Transverse colon (tissue), 4 donors: ENCODE measurements around the gene MALT1. TPM values are rescaled to one million over a fixed set of nuclear protein-coding genes. Genes with fewer than 3 reads are reported as not detected.

Experiments
- DNase-seq: peaks from one replicate; pipeline ENCODE4 v3.0.0-alpha.2; 2019
- H3K27ac ChIP-seq, 4 donors: fragments of 200-600 bp; sonication (generic); 2 replicates each; pipeline ENCODE4 v1.5.1; 2016 to 2018; ENCODE audit warnings: inconsistent platforms in 4 of 4
- H3K27me3 ChIP-seq: fragments of 200-600 bp; sonication (generic); 2 replicates; pipeline ENCODE4 v1.5.1; 2017; ENCODE audit warnings: inconsistent platforms
- H3K36me3 ChIP-seq, 4 donors: fragments of 200-600 bp; sonication (generic); 2 replicates each; pipeline ENCODE4 v1.5.1; 2017 to 2019; ENCODE audit warnings: inconsistent platforms in 4 of 4
- H3K4me1 ChIP-seq, 4 donors: fragments of 200-600 bp; sonication (generic); 2 replicates each; pipeline ENCODE4 v1.5.1; 2017 to 2020; ENCODE audit warnings: inconsistent platforms in 4 of 4
- H3K4me3 ChIP-seq, 4 donors: fragments of 200-600 bp; sonication (generic); 1 replicate in 1 of 4; 2 replicates in 3 of 4; pipeline versions ENCODE4 v1.5.1 to v1.6.1; 2017 to 2019; ENCODE audit warnings: inconsistent platforms in 4 of 4
- H3K9me3 ChIP-seq, 2 donors: fragments of 200-600 bp; sonication (generic); 2 replicates each; pipeline ENCODE4 v1.5.1; 2017 to 2019; ENCODE audit warnings: inconsistent platforms in 2 of 2
- EP300 ChIP-seq: sonication (generic); formaldehyde crosslinking; IDR thresholded peaks from one replicate; pipeline ENCODE4 v1.6.1; 2017; ENCODE audit warnings: antibody characterized with exemption, low read depth
- POLR2A ChIP-seq: fragments of 450-650 bp; IDR thresholded peaks from one replicate; pipeline ENCODE4 v1.6.1; 2016; ENCODE audit warnings: antibody characterized with exemption, mild to moderate bottlenecking, moderate library complexity
- POLR2AphosphoS5 ChIP-seq, 3 donors: sonication (generic); formaldehyde crosslinking; IDR thresholded peaks; one replicate each; pipeline ENCODE4 v1.6.1; 2016; ENCODE audit warnings: antibody characterized with exemption in 3 of 3
- WGBS, 2 donors: methylation state at CpG; one replicate each; pipeline ENCODE4 v1.1.5; 2018; ENCODE audit warnings: low coverage in 1 of 2; 5-methylcytosine and 5-hydroxymethylcytosine counted together
- in situ Hi-C, 4 donors: fragments of 200-750 bp; cut with MboI; loops; one replicate each; pipeline versions ENCODE4 v1.15.0 to v1.15.1; 2017; ENCODE audit warnings: low sequenced_read_pairs in 3 of 4, low pct_ligation_motif_present in 1 of 4, low pct_unique_long_range_greater_than_20kb in 1 of 4
- intact Hi-C: fragments of 100-400 bp; cut with DNase I; formaldehyde crosslinking; loops from one replicate; pipeline ENCODE4 v1.15.1; 2023; ENCODE audit warnings: low total_unique reads
- total RNA-seq, 4 donors: library from RNA; depleted of rRNA; stranded (reverse); fragments of >200 nt; gene quantifications; one replicate each; pipeline ENCODE4 v1.1.0, GENCODE V29; 2016
- TF ChIP-seq, protein P1 (sequence below), 5 experiments: fragments of 200-600 bp in 3 of 5; fragments of 450-650 bp in 2 of 5; sonication (generic) in 3 of 5; IDR thresholded peaks; 1 replicate in 2 of 5; 2 replicates in 3 of 5; pipeline ENCODE4 v1.5.1; 2016 to 2017; ENCODE audit warnings: antibody characterized with exemption in 5 of 5, inconsistent platforms in 3 of 5, mild to moderate bottlenecking in 2 of 5, moderate library complexity in 1 of 5

MALT1 gene
- total RNA-seq, 4 donors from 2014 or later = 12.5 to 38.9 (median 29.5) TPM

GRCh38 chr18:58727776-58728500 lies 56.7 kb downstream of the MALT1 start:
- 91 to 96% methylated on average over 5 to 6 of the region's 6 CpGs for WGBS, 2 donors
- no peaks in the 10 kb centered on the region for H3K27me3 ChIP-seq
- intact Hi-C loops (loop anchor here (2.0 kb wide), 1 partner anchor 77 kb away; no protein-coding TSS in a partner anchor), in situ Hi-C loops (no loop called here)
- no peaks in the 10 kb centered on the region for H3K36me3 ChIP-seq
- no peak for DNase-seq
- H3K9me3 ChIP-seq = no peaks in the 10 kb centered on the region
- no peak overlapping the region for H3K27ac ChIP-seq
- TF ChIP-seq EP300 (no peak), POLR2AphosphoS5 (IDR thresholded peaks at IDR 0.05) (no peak), POLR2A (no peak)
- TF ChIP-seq, protein P1, sequence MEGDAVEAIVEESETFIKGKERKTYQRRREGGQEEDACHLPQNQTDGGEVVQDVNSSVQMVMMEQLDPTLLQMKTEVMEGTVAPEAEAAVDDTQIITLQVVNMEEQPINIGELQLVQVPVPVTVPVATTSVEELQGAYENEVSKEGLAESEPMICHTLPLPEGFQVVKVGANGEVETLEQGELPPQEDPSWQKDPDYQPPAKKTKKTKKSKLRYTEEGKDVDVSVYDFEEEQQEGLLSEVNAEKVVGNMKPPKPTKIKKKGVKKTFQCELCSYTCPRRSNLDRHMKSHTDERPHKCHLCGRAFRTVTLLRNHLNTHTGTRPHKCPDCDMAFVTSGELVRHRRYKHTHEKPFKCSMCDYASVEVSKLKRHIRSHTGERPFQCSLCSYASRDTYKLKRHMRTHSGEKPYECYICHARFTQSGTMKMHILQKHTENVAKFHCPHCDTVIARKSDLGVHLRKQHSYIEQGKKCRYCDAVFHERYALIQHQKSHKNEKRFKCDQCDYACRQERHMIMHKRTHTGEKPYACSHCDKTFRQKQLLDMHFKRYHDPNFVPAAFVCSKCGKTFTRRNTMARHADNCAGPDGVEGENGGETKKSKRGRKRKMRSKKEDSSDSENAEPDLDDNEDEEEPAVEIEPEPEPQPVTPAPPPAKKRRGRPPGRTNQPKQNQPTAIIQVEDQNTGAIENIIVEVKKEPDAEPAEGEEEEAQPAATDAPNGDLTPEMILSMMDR (IDR thresholded peaks at IDR 0.05) = no peak
- H3K4me3 ChIP-seq = no peak overlapping the region
- H3K4me1 ChIP-seq = no peaks in the 10 kb centered on the region

DNA sequence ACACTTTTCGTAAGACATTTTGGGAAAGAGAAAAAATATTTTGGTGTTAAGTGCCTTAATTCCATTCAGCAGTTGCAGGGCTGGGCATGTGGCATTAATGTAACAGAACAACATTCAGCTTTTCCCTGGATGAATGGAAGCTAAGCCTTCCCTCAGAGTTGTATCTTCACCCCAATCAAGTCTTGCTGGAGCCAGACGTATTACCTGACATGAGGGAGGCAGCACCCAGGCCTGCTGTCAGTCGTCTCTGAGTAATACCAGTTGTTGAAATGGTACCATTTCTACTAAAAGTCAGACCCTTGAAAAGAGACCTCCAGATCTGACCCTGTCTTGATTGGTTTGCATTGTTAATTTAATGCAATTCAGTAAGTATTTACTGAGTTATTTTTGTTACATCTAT lies 57.5 kb downstream of the MALT1 start:
- Histone ChIP-seq H3K4me3 (no peak overlapping the region), H3K27me3 (no peaks in the 10 kb centered on the region), H3K4me1 (no peaks in the 10 kb centered on the region), H3K27ac (no peak overlapping the region), H3K9me3 (no peaks in the 10 kb centered on the region), H3K36me3 (peaks cover 0 to 4% (median 0%) of the 10 kb centered on the region in 4 donors)
- no peak for DNase-seq
- TF ChIP-seq POLR2AphosphoS5 (IDR thresholded peaks at IDR 0.05) = no peak
- TF ChIP-seq EP300 = no peak
- TF ChIP-seq, protein P1 (IDR thresholded peaks at IDR 0.05) = no peak
- no peak for TF ChIP-seq POLR2A
- intact Hi-C loops = loop anchor here (2.0 kb wide), 1 partner anchor 76 kb away; no protein-coding TSS in a partner anchor
- 67 to 91% methylated on average over 3 of the region's 3 CpGs for WGBS, 2 donors
- in situ Hi-C loops = no loop called here

- H3K27me3 ChIP-seq = no peaks in the 10 kb centered on the region
- no peaks in the 10 kb centered on the region for H3K4me1 ChIP-seq
- no peak for DNase-seq
- 93 to 94% methylated on average over 2 of the region's 2 CpGs for WGBS, 2 donors
- no peaks in the 10 kb centered on the region for H3K9me3 ChIP-seq
- TF ChIP-seq, protein P1 (IDR thresholded peaks at IDR 0.05) = no peak
- TF ChIP-seq POLR2A = no peak
- TF ChIP-seq POLR2AphosphoS5 (IDR thresholded peaks at IDR 0.05) = no peak
- H3K27ac ChIP-seq = no peak overlapping the region
- H3K36me3 ChIP-seq = peaks cover 0 to 20% (median 8%) of the 10 kb centered on the region in 4 donors
- no peak overlapping the region for H3K4me3 ChIP-seq
- intact Hi-C loops = no loop called here
- in situ Hi-C loops = no loop called here
Measured at GRCh38 chr18:58730618-58731017, 59.4 kb downstream of the MALT1 start.

GRCh38 chr18:58732471-58732870 lies 61.2 kb downstream of the MALT1 start:
- no peak for DNase-seq
- TF ChIP-seq POLR2A (no peak), POLR2AphosphoS5 (IDR thresholded peaks at IDR 0.05) (no peak), EP300 (no peak)
- TF ChIP-seq, protein P1 (IDR thresholded peaks at IDR 0.05) = no peak
- Histone ChIP-seq H3K9me3 (no peaks in the 10 kb centered on the region), H3K27me3 (no peaks in the 10 kb centered on the region), H3K27ac (no peak overlapping the region), H3K4me3 (no peak overlapping the region), H3K36me3 (peaks cover 0 to 38% (median 9%) of the 10 kb centered on the region in 4 donors), H3K4me1 (no peaks in the 10 kb centered on the region)
- intact Hi-C loops (no loop called here), in situ Hi-C loops (no loop called here)
- 60 to 61% methylated on average over 2 of the region's 2 CpGs for WGBS, 2 donors
